Duodenal mucosa (tissue), 2 donors: ENCODE measurements around the gene KCNQ1.

Source experiments
- H3K27ac ChIP-seq: one replicate; pipeline ENCODE4 v1.7.0; 2013; ENCODE audit warnings: low read depth, low read length
- H3K27me3 ChIP-seq, 2 donors: one replicate each; pipeline ENCODE4 v1.7.0; 2013; ENCODE audit warnings: low read length in 2 of 2, control low read depth in 1 of 2; ENCODE audit not compliant: insufficient read depth in 2 of 2, control insufficient read depth in 1 of 2
- H3K36me3 ChIP-seq, 2 donors: one replicate each; pipeline ENCODE4 v1.7.0; 2013; ENCODE audit warnings: low read length in 2 of 2, control low read depth in 1 of 2; ENCODE audit not compliant: insufficient read depth in 2 of 2, control insufficient read depth in 1 of 2
- H3K4me1 ChIP-seq, 2 donors: one replicate each; pipeline ENCODE4 v1.7.0; 2013; ENCODE audit warnings: low read length in 2 of 2, control low read depth in 1 of 2; ENCODE audit not compliant: insufficient read depth in 2 of 2, control insufficient read depth in 1 of 2
- H3K4me3 ChIP-seq, 2 donors: one replicate each; pipeline ENCODE4 v1.7.0; 2013; ENCODE audit warnings: low read length in 2 of 2, low read depth in 1 of 2
- H3K9ac ChIP-seq, 2 donors: one replicate each; pipeline ENCODE4 v1.7.0; 2013; ENCODE audit warnings: low read length in 2 of 2, low read depth in 1 of 2
- H3K9me3 ChIP-seq, 2 donors: one replicate each; pipeline ENCODE4 v1.7.0; 2013; ENCODE audit warnings: low read length in 2 of 2, control low read depth in 1 of 2; ENCODE audit not compliant: control insufficient read depth in 1 of 2

Gene KCNQ1

DNA sequence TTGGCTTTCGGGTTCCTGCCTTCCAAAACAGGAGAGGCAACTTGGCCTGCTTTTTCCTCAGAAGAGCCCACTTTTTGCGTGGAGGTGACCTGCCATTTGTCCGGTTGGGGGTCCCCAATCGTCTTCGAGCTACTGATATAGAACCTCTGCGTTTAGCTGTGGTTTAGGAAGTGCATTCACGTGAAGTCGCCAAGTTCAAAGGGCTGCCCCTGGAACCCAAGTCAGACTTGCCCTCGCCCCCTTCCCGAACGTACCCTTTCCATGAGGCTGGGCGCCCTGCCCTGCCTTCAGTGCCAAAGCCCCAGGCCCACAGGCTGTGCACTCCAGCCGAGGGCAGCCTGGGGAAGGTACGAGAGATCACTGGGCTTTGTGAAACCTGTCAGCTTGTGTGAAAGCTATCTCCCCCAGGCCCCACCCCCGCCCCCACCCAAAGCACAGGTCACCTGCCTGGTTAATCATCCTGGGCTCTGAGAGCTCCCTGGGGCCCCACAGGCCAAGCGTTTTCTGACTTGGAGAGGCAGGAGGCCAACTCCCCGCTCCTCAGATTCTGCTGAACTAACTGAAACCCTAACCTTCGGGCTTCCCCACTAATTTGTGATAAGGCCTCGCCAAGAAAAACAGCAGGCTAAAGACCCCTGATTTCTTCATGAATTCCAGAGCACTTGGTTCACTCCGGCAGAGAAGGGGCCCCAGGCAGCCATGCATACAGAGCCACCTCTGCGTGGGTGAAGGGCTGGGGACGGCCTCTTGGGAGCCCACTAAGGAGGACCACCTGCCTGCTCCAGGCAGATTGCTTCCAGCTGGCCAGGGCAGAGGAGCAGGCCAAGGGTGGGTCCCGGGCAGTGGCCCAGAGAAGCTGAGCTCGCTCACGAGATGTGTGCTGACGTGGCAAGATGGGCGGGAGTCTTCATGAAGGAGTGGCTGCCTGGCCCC lies 280.8 kb downstream of the KCNQ1 start:
- peak overlapping the region; percentile 20 for H3K27ac ChIP-seq
- peaks cover 0 to 3% of the 10 kb centered on the region in 2 donors for H3K36me3 ChIP-seq
- H3K4me3 ChIP-seq: no peak overlapping the region
- no peaks in the 10 kb centered on the region for H3K27me3 ChIP-seq
- no peak overlapping the region for H3K9ac ChIP-seq
- H3K9me3 ChIP-seq: no peaks in the 10 kb centered on the region
- peaks cover 28 to 29% of the 10 kb centered on the region in 2 donors for H3K4me1 ChIP-seq

DNA sequence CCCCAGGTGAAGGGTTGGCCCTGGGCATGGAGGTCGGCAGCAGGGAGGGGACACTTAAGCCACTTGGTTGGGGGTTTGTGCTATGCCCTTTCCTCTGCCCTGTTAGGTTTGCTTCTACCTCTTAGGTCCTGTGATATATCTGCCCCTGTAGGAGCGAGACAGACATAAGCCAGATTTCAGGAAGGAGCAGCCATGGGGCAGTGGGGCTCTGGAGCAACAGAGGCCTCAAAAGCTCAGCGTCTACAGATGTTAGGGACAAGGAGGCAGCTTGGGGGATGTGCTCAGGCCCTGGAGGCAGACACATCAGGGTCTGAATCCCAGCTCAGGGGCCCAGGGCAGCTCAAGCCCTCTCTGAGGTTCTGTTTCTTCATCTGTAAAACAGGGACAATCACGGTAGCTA lies 282.2 kb downstream of the KCNQ1 start:
- H3K9ac ChIP-seq: no peak overlapping the region
- no peak overlapping the region for H3K4me3 ChIP-seq
- H3K27ac ChIP-seq: no peak overlapping the region
- H3K36me3 ChIP-seq: peaks cover 0 to 3% of the 10 kb centered on the region in 2 donors
- no peaks in the 10 kb centered on the region for H3K27me3 ChIP-seq
- no peaks in the 10 kb centered on the region for H3K9me3 ChIP-seq
- peaks cover 28 to 29% of the 10 kb centered on the region in 2 donors for H3K4me1 ChIP-seq

DNA sequence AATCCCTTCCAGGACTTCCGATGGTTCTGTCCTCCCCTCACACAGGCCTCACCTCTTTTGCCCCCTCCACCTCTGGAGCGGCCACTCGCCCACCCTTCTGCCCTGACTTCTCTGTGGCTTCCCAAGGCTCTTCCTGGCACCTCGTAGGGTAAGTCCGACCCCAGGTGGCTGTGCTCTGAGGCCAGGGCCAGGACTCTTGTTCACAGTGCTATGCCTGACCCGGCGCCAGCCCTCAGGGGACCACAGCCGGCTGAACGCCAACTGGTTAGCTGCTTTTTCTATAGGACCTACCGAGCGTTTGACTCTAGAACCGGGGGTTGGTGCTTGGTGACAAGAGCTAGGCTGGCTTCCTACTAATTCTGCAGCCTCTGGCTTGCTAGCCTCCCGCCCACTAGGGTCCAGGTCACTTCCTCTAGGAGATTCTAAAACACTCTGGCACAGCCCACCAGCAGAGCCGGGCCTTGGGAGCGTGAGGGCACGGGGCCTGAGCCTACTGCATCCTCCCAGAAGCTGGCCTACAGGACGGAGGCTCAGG lies 283.4 kb downstream of the KCNQ1 start:
- H3K36me3 ChIP-seq: peaks cover 0 to 3% of the 10 kb centered on the region in 2 donors
- no peak overlapping the region for H3K4me3 ChIP-seq
- H3K27me3 ChIP-seq: no peaks in the 10 kb centered on the region
- peaks cover 28 to 29% of the 10 kb centered on the region in 2 donors for H3K4me1 ChIP-seq
- H3K9me3 ChIP-seq: no peaks in the 10 kb centered on the region
- H3K9ac ChIP-seq: peak overlapping the region in 1 of 2 donors; percentile 10
- no peak overlapping the region for H3K27ac ChIP-seq

DNA sequence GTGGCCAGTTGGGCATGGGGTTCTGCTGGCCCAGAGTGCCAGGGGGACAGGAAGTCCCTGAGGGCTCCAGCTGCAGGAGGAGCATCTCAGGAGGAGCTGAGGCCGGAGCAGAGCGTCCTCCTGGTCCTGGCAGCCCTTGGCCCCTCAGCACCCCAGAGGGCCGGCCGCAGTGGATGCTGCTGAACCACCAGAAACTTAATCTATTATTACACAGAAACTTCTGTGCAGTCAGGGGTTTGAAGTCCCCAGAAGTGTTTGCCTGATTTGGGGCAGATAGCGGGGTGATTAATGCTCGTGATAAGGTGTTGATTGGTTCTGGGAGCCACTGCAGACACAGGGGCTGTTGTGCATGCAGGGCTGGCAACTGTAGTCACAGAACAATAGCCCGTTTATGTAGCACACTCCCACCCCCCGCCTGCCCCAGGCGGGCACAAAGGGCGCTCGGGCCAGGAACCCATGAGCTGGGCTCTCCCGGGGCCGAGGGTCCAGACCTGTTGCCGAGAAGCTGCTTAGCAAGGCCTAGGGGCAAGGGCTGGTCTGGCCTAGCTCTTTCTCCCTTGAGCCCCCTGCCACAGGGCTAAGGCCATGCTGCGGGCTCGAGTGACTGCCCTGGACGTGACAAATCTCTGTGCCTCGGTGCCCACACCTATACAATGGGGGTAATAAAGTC lies 284.0 kb downstream of the KCNQ1 start:
- Histone ChIP-seq H3K4me3 (no peak overlapping the region), H3K27me3 (no peaks in the 10 kb centered on the region), H3K4me1 (peaks cover 28 to 29% of the 10 kb centered on the region in 2 donors), H3K9ac (peak overlapping the region in 1 of 2 donors; percentile 12), H3K9me3 (no peaks in the 10 kb centered on the region), H3K36me3 (peaks cover 0 to 3% of the 10 kb centered on the region in 2 donors), H3K27ac (no peak overlapping the region)

GRCh38 chr11:2729841-2730240 lies 285.0 kb downstream of the KCNQ1 start:
- Histone ChIP-seq H3K27ac (no peak overlapping the region), H3K9ac (no peak overlapping the region), H3K4me1 (peaks cover 27% of the 10 kb centered on the region in 2 donors), H3K27me3 (no peaks in the 10 kb centered on the region), H3K36me3 (no peaks in the 10 kb centered on the region), H3K4me3 (no peak overlapping the region), H3K9me3 (no peaks in the 10 kb centered on the region)

DNA sequence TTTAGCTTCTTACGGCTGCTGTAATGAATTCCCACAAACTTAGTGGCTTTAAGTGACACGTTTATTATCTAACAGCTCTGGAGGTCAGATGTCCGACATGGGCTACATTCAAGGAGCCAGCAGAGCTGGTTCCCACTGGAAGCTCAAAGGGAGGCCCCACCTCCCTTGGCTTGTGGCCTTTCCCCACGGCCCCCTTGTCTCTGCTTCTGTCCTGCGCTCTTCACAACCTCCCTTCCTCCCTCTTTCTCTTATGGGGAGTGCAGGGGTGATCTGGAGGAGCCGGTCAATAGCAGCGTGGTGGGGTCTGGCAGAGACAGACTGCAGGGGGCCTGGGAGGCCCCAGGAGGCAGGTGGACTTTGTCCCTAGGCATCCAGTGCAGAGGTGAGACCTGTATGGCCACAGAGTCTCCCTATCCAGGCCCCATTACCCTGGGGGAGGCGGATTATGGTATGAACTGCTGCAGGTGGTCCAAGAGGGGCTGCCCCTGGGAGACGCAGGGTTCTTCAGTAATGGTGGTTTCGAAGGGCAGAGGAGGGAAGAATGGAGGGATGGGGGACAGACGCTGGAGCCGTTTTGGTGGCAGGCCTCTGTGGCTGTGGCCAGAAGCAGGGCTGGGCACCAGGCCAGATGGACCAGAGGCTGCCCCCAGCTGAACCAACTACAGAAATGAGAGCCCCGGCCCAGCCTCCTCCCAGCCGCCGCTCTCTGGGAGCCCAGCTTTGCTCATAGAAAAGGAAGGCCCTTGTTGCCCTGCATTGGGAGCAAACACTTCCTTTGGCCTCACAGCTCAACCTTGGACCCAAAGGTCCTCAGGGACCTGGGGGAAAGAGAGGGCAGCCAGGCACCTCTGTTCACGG lies 285.7 kb downstream of the KCNQ1 start:
- Histone ChIP-seq H3K9me3 (no peaks in the 10 kb centered on the region), H3K4me1 (peaks cover 20 to 21% of the 10 kb centered on the region in 2 donors), H3K9ac (no peak overlapping the region), H3K4me3 (no peak overlapping the region), H3K36me3 (no peaks in the 10 kb centered on the region), H3K27me3 (no peaks in the 10 kb centered on the region), H3K27ac (no peak overlapping the region)

DNA sequence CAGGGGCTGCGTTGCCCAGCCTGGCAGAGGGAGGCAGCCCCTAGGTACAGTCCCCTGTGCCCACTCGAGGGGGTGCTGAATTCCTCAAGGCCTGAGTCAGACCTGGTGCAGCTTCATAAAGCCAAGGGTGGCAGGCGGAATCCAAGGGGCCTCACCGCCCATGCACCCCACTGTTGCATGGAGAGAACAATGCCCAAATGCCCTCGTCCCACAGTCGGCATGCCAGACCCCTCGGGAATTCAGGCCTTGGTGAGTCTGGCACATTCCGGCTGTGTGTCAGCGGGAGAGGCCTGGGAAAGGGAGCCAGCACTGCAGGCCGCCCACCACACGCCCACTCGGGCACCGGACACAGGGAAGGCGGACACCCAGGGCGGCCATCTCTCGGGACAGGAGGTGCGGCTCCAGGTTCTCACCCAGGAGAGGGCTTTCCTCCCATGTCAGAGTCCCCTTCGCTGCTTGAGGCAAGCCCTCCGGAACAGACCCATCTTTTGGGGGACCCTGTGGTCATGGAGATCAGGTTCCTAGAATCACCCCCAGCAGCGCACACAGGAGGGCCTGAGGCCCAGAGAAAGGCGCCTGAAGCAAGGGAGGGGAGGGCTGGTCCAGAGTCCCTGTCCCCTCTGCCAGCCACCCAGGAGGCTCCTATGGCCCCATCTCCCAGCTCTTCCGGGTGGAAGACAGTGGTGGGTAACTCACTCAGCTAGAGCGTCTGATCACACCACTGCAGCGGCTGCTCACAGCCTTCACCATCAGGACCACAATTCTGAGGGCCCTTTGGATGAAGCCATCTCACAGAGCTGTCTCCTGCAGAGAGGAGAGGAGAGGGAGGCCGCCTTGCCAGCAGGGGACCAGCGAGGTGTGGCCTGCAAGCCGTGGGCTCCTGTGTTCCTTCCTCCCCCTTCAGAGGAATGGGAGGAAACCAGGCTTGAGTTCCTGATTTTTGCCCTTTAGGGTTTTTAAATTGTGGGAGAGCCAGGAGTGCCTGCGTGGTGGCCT lies 286.6 kb downstream of the KCNQ1 start:
- H3K4me1 ChIP-seq: peaks cover 18 to 22% of the 10 kb centered on the region in 2 donors
- H3K36me3 ChIP-seq: no peaks in the 10 kb centered on the region
- no peaks in the 10 kb centered on the region for H3K9me3 ChIP-seq
- H3K27me3 ChIP-seq: no peaks in the 10 kb centered on the region
- no peak overlapping the region for H3K4me3 ChIP-seq
- H3K27ac ChIP-seq: no peak overlapping the region
- no peak overlapping the region for H3K9ac ChIP-seq

GRCh38 chr11:2732261-2732939 lies 287.6 kb downstream of the KCNQ1 start:
- Histone ChIP-seq H3K9me3 (no peaks in the 10 kb centered on the region), H3K9ac (no peak overlapping the region), H3K27me3 (no peaks in the 10 kb centered on the region), H3K4me3 (no peak overlapping the region), H3K27ac (no peak overlapping the region), H3K4me1 (peaks cover 27 to 30% of the 10 kb centered on the region in 2 donors), H3K36me3 (no peaks in the 10 kb centered on the region)
